Measurements from ENCODE around the gene ST3GAL5.

DNA sequence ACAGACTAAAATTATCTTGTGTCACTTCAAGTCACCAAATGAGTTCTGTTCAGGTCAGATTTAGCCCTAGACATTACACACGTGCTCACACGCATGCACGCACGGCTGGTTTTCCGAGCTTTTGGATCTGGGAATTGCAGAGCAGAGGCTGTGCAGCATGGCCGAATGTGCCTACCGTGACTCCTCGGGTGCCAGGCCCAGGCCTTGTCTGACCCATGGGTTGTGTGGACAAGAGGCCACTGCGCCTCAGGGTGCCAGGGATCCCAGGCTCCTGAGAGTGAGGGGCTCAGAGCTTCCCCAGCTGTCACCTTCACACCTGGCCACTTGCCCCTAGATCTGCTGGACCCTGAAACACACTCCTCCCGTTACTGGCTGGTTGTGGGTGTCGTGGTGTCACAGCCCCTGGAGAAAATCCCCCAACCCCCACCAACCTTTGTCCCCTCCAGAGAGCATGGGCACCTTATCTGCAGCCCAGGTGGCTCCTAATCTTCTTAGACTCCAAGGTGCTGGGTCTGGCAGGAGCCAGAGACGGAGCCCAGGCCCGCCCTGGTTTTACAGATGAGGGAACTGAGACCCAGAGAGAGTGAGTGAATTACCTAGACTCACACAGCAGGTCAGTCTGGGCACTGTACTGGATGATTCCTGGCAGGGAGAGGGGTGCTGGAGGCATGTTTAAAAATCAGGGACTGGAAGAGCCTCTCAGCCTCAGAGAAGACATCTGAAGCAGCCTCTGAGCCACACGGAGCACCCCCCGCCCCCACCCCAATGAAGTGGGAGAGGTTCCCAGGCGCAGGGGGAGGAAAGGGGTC, 78.2 kb downstream of the ST3GAL5 start:
- TF ChIP-seq EP300 (IDR thresholded peaks at IDR 0.05) (no peak), CTCF (IDR thresholded peaks at IDR 0.05) (no peak), POLR2A (IDR thresholded peaks at IDR 0.05) (no peak)
